ENCODE measurements around the gene E4F1.

DNA sequence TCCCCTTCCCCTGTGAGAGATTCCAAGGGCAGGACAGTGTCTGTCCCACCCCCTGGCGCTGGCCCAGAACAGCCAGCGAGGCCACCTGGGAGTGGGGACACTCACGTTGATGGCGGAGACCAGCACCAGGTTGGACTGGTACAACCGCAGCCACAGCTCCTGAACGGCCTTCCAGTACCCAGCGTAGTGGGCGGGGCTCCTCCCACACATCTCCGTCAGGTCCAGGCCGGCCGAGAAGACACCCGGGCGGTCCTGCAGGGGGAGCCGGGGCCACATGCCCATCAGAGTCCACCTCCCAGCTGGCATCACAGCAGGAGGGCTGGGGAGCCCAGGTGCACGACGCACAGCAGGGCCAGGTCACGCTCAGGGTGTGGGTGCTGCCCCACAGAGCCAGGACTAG is 20.9 kb downstream of the E4F1 start:
- no peak for TF ChIP-seq POLR2A (IDR thresholded peaks at IDR 0.05; ENCODE audit: control extremely low read depth in 1 of 2, low read depth in 2 of 2, low read length in 2 of 2)
- TF ChIP-seq RXRA (IDR thresholded peaks at IDR 0.05; ENCODE audit: insufficient read depth, low read depth, low read length), result no peak
